NCI-H2171 treated with DMSO at 0.1 percent for 48 hours (cell line): Measurements from ENCODE around the gene NAA10.

Source experiments
- DNase-seq: peaks from one replicate; lab custom pipeline; 2025; lab: John Stamatoyannopoulos, UW

The NAA10 gene

GRCh38 chrX:153948002-153948466 is 13.2 kb upstream of the NAA10 start:
- DNase-seq: no peak

GRCh38 chrX:153947009-153947769 is 12.4 kb upstream of the NAA10 start:
- DNase-seq: peak; percentile 76

- no peak for DNase-seq
These were observed 11.4 kb upstream of the NAA10 start for GRCh38 chrX:153945956-153946943.

GRCh38 chrX:153944800-153945150 is 9.9 kb upstream of the NAA10 start:
- DNase-seq: no peak

- no peak for DNase-seq
These were observed 9.4 kb upstream of the NAA10 start, which contains the start of gene RENBP for GRCh38 chrX:153944140-153944799. RENBP (minus strand) TSS chrX:153944643; CDS start chrX:153944610, 33 bp downstream.

- DNase-seq: no peak
These were observed 6.8 kb upstream of the NAA10 start for GRCh38 chrX:153941336-153942252.

- no peak for DNase-seq
These were observed 4.7 kb upstream of the NAA10 start for GRCh38 chrX:153939573-153939972.

- DNase-seq: no peak
These were observed 3.5 kb upstream of the NAA10 start for GRCh38 chrX:153938226-153938786.

GRCh38 chrX:153937056-153937455 is 2.2 kb upstream of the NAA10 start:
- DNase-seq: no peak

- peak; percentile 44 for DNase-seq
These were observed 552 bp upstream of the NAA10 start for GRCh38 chrX:153935326-153935851.

- DNase-seq: no peak
These were observed 582 bp downstream of the NAA10 start for GRCh38 chrX:153934148-153934761.

GRCh38 chrX:153933748-153934147 is 1.1 kb downstream of the NAA10 start:
- DNase-seq: no peak

GRCh38 chrX:153932220-153932915 is 2.5 kb downstream of the NAA10 start:
- no peak for DNase-seq

GRCh38 chrX:153931748-153932147 is 3.1 kb downstream of the NAA10 start:
- no peak for DNase-seq

- DNase-seq: no peak
These were observed 3.7 kb downstream of the NAA10 start for GRCh38 chrX:153931151-153931550.

- DNase-seq: no peak
These were observed 4.6 kb downstream of the NAA10 start for GRCh38 chrX:153930011-153930910.

GRCh38 chrX:153929576-153929975 is 5.3 kb downstream of the NAA10 start:
- no peak for DNase-seq

GRCh38 chrX:153928846-153929245 is 6.0 kb downstream of the NAA10 start:
- no peak for DNase-seq
